A549 (cell line): Measurements from ENCODE around the gene HPCAL1. TPM values are rescaled to one million over a fixed set of nuclear protein-coding genes. Genes with fewer than 3 reads are reported as not detected.
A peak's percentile ranks its signal among the peaks of the same experiment; 100 is the strongest.

Experiments
- ATAC-seq, 2 experiments: fragments of 200-7000 bp in 1 of 2; fragments of >200 bp in 1 of 2; cut with Nextera tagmentation in 1 of 2; cut with Tn5 transposase in 1 of 2; 3 replicates each; pipeline versions ENCODE4 v1.8.0 to v1.9.1; 2018 to 2020; ENCODE audit warnings: mild to moderate bottlenecking in 1 of 2, moderate library complexity in 1 of 2
- CTCF ChIA-PET: fragments of 300-600 bp; sonication (Branson Sonifier 250); formaldehyde crosslinking; extraction: SDS; loops from one replicate; lab custom pipeline; 2021; ENCODE audit warnings: antibody characterized with exemption, inconsistent platforms; lab: Yijun Ruan, JAX
- POLR2A ChIA-PET: fragments of 350-600 bp; formaldehyde crosslinking; extraction: SDS; loops from one replicate; lab custom pipeline; 2021; ENCODE audit warnings: antibody characterized with exemption, inconsistent platforms; lab: Yijun Ruan, JAX
- DNase-seq, 2 experiments: peaks; one replicate each; pipeline versions ENCODE4 v3.0.0 to v3.0.0-alpha.2; 2011 to 2016; ENCODE audit warnings: low read depth in 1 of 2, low spot score in 1 of 2
- FAIRE-seq: peaks from 2 replicates; lab custom pipeline; 2011; peaks lifted over from hg19 to GRCh38; lab: Jason Lieb, UNC
- H3K27ac ChIP-seq, 2 experiments: fragments of >200 bp; sonication (Bioruptor Twin); formaldehyde crosslinking; 3 replicates each; pipeline ENCODE4 v1.5.1; 2016 to 2017
- H3K4me1 ChIP-seq: fragments of >200 bp; sonication (Bioruptor Twin); formaldehyde crosslinking; 3 replicates; pipeline ENCODE4 v1.6.1; 2016
- H3K4me2 ChIP-seq: fragments of >200 bp; sonication (Bioruptor Twin); formaldehyde crosslinking; 3 replicates; pipeline ENCODE4 v1.6.1; 2016
- H3K4me3 ChIP-seq: fragments of >200 bp; sonication (Bioruptor Twin); formaldehyde crosslinking; 3 replicates; pipeline ENCODE4 v1.5.1; 2016
- H3K9me3 ChIP-seq: fragments of >200 bp; sonication (Bioruptor Twin); formaldehyde crosslinking; 3 replicates; pipeline ENCODE4 v1.6.1; 2016
- BCL3 ChIP-seq: fragments of >200 bp; sonication (Bioruptor Twin); formaldehyde crosslinking; IDR thresholded peaks from 3 replicates; pipeline ENCODE4 v1.6.1; 2016
- CBX2 ChIP-seq: fragments of 200-600 bp; sonication (generic); IDR thresholded peaks from 2 replicates; pipeline ENCODE4 v1.6.1; 2016; ENCODE audit warnings: low read depth, mild to moderate bottlenecking, borderline replicate concordance
- CBX8 ChIP-seq: fragments of 200-600 bp; sonication (generic); IDR thresholded peaks from 2 replicates; pipeline ENCODE4 v1.6.1; 2016
- CHD2 ChIP-seq: fragments of 150-350 bp; IDR thresholded peaks from 2 replicates; pipeline ENCODE4 v1.6.1; 2014; ENCODE audit warnings: low read length; ENCODE audit not compliant: partially characterized antibody
- CHD4 ChIP-seq: fragments of 200-600 bp; sonication (generic); IDR thresholded peaks from 2 replicates; pipeline ENCODE4 v1.6.1; 2016; ENCODE audit warnings: antibody characterized with exemption, mild to moderate bottlenecking, borderline replicate concordance
- ESRRA ChIP-seq: fragments of 150-350 bp; IDR thresholded peaks from 2 replicates; pipeline ENCODE4 v1.6.1; 2014; ENCODE audit warnings: mild to moderate bottlenecking, low read length, borderline replicate concordance
- FOSB ChIP-seq: fragments of 250-450 bp; sonication (Bioruptor Pico); IDR thresholded peaks from 2 replicates; pipeline ENCODE4 v1.5.0; 2020; ENCODE audit warnings: mild to moderate bottlenecking, moderate library complexity
- FOSL2 ChIP-seq, 2 experiments: fragments of 450-650 bp in 1 of 2; fragments of >200 bp in 1 of 2; sonication (Bioruptor Twin) in 1 of 2; formaldehyde crosslinking; IDR thresholded peaks; 2 replicates each; pipeline versions ENCODE4 v1.5.0 to v1.6.1; 2016 to 2020; ENCODE audit warnings: mild to moderate bottlenecking in 1 of 2, moderate library complexity in 1 of 2
- FOXS1 ChIP-seq: fragments of 250-450 bp; sonication (Bioruptor Pico); IDR thresholded peaks from 2 replicates; pipeline ENCODE4 v1.5.0; 2020; ENCODE audit warnings: mild to moderate bottlenecking, moderate library complexity
- GATA3 ChIP-seq: IDR thresholded peaks from 2 replicates; pipeline ENCODE4 v1.6.1; 2012; ENCODE audit warnings: borderline replicate concordance
- HOXA7 ChIP-seq: fragments of 250-450 bp; sonication (Bioruptor Pico); IDR thresholded peaks from 2 replicates; pipeline ENCODE4 v1.5.0; 2020; ENCODE audit warnings: mild to moderate bottlenecking, moderate library complexity
- JUN ChIP-seq, 2 experiments: fragments of >200 bp; sonication (Bioruptor Twin); formaldehyde crosslinking; IDR thresholded peaks; 2 replicates in 1 of 2; 3 replicates in 1 of 2; pipeline ENCODE4 v1.6.1; 2016 to 2017
- MAZ ChIP-seq: fragments of 150-350 bp; IDR thresholded peaks from 2 replicates; pipeline ENCODE4 v1.6.1; 2014; ENCODE audit warnings: antibody characterized with exemption, low read depth, low read length, borderline replicate concordance
- MYC ChIP-seq: IDR thresholded peaks from 2 replicates; pipeline ENCODE4 v1.6.1; 2012; ENCODE audit warnings: mild to moderate bottlenecking, inconsistent platforms, low read length, improper control_type of control experiment, borderline replicate concordance
- NFE2L2 ChIP-seq: fragments of 150-350 bp; conservative IDR thresholded peaks from 2 replicates; pipeline ENCODE4 v1.6.1; 2014; ENCODE audit warnings: low read length
- RFX5 ChIP-seq: fragments of 450-650 bp; IDR thresholded peaks from 2 replicates; pipeline ENCODE4 v1.7.1; 2014; ENCODE audit warnings: antibody characterized with exemption, mild to moderate bottlenecking, moderate library complexity
- RNF2 ChIP-seq: fragments of 200-600 bp; sonication (generic); IDR thresholded peaks from 2 replicates; pipeline ENCODE4 v1.6.1; 2016; ENCODE audit warnings: low read depth, mild to moderate bottlenecking, antibody characterized with exemption, moderate library complexity, borderline replicate concordance
- TFCP2L1 ChIP-seq: fragments of 250-450 bp; sonication (Bioruptor Pico); IDR thresholded peaks from 2 replicates; pipeline ENCODE4 v1.5.0; 2021; ENCODE audit warnings: mild to moderate bottlenecking
- ZNF302 ChIP-seq: fragments of 250-450 bp; sonication (Bioruptor Pico); IDR thresholded peaks from 2 replicates; pipeline ENCODE4 v1.9.0; 2021; ENCODE audit warnings: inconsistent platforms, mild to moderate bottlenecking, moderate library complexity
- WGBS: methylation state at CpG from one replicate; pipeline ENCODE4 v1.1.6; 2017; ENCODE audit errors: missing lambda C conversion rate; 5-methylcytosine and 5-hydroxymethylcytosine counted together
- polyA plus RNA-seq, 4 experiments: library from polyadenylated mRNA; depleted of rRNA in 3 of 4; stranded (reverse); fragments of >200 nt; fragmentation: RNase III in 1 of 4; extraction: RNeasy Plus Mini Kit Qiagen cat#74134 plus additional on column Dnase treatment in 1 of 4; gene quantifications; 2 replicates in 3 of 4; 3 replicates in 1 of 4; pipeline ENCODE4 v1.2.3, GENCODE V29; 2011 to 2017

Gene HPCAL1
- polyA plus RNA-seq, 2 of the 4 experiments (the other 2 are of a cell fraction) = 44.4 to 66.4 TPM

- H3K4me1 ChIP-seq = peaks cover 67% of the 10 kb centered on the region
- peak overlapping the region; percentile 47 for H3K4me2 ChIP-seq
- ATAC-seq = peak in 1 of 2 experiments; percentile 5; a peak in 3 of 6 replicates
- CTCF ChIA-PET = interaction anchor here (0.7 to 6.7 kb wide), 13 partner anchors 10 to 162 kb away, joined by 3 to 52 read pairs (median 6); partner anchors contain the start of gene HPCAL1
- 54% methylated on average over 18 of the region's 27 CpGs for WGBS
- peak overlapping the region; percentile 87 for H3K27ac ChIP-seq
- no peak overlapping the region for H3K4me3 ChIP-seq
- no peaks in the 10 kb centered on the region for H3K9me3 ChIP-seq
- no peak for TF ChIP-seq RFX5
- FAIRE-seq = no peak
- no peak for DNase-seq
- POLR2A ChIA-PET = interaction anchor here (1.2 kb wide), 1 partner anchor 16 kb away, joined by 4 read pairs; the partner anchor contains the start of gene HPCAL1
Observed at GRCh38 chr2:10286216-10287037, 16.3 kb upstream of the HPCAL1 start.

- Histone ChIP-seq H3K4me3 (no peak overlapping the region), H3K9me3 (no peaks in the 10 kb centered on the region), H3K27ac (peak overlapping the region; percentile 87; a peak in 4 of 6 replicates), H3K4me2 (no peak overlapping the region), H3K4me1 (peaks cover 61% of the 10 kb centered on the region)
- ChIA-PET CTCF (interaction anchor here (0.8 to 6.7 kb wide), 5 partner anchors 15 to 212 kb away, joined by 4 to 52 read pairs (median 21); partner anchors contain the start of gene HPCAL1), POLR2A (interaction anchor here (1.2 kb wide), 1 partner anchor 15 kb away, joined by 4 read pairs; the partner anchor contains the start of gene HPCAL1)
- 88% methylated on average over 7 of the region's 7 CpGs for WGBS
- ATAC-seq (no peak), DNase-seq (no peak), FAIRE-seq (no peak)
- TF ChIP-seq CHD2 = no peak
- TF ChIP-seq RNF2 = no peak
- TF ChIP-seq MAZ = no peak
- no peak for TF ChIP-seq FOSB (CRISPR knock-in tag)
- TF ChIP-seq CBX2 = no peak
- no peak for TF ChIP-seq HOXA7 (CRISPR knock-in tag)
- TF ChIP-seq TFCP2L1 (CRISPR knock-in tag) = no peak
- TF ChIP-seq FOSL2 (IDR thresholded peaks at IDR 0.05) = no peak
- TF ChIP-seq FOSL2 (CRISPR knock-in tag; IDR thresholded peaks at IDR 0.05) = no peak
- TF ChIP-seq MYC = no peak
- no peak for TF ChIP-seq FOXS1 (CRISPR knock-in tag)
- no peak for TF ChIP-seq NFE2L2
- TF ChIP-seq BCL3 = no peak
Observed at GRCh38 chr2:10287761-10288160, 14.9 kb upstream of the HPCAL1 start.

- FAIRE-seq (no peak), DNase-seq (no peak), ATAC-seq (no peak)
- ChIA-PET CTCF (interaction anchor here (0.7 to 6.4 kb wide), 4 partner anchors 14 to 979 kb away, joined by 3 to 52 read pairs (median 4); partner anchors contain the start of gene HPCAL1), POLR2A (no interaction called here)
- peaks cover 53% of the 10 kb centered on the region for H3K4me1 ChIP-seq
- peaks cover 1% of the 10 kb centered on the region; the same call in 1 of the 3 replicates for H3K9me3 ChIP-seq
- H3K27ac ChIP-seq = peak overlapping the region in 1 of 2 experiments; percentile 80; a peak in 2 of 6 replicates
- no peak overlapping the region for H3K4me2 ChIP-seq
- no peak overlapping the region for H3K4me3 ChIP-seq
- TF ChIP-seq FOSL2 (IDR thresholded peaks at IDR 0.05) (no peak), FOSL2 (CRISPR knock-in tag; IDR thresholded peaks at IDR 0.05) (no peak), GATA3 (no peak), RFX5 (no peak), JUN (IDR thresholded peaks at IDR 0.05) (no peak), CHD2 (no peak), ZNF302 (no peak), CBX8 (no peak), CHD4 (no peak), ESRRA (no peak)
- 96% methylated on average over 6 of the region's 6 CpGs for WGBS
Observed at GRCh38 chr2:10288606-10289005, 14.1 kb upstream of the HPCAL1 start.
